HG02840 (cell line): ENCODE measurements around the gene LDAH.

Source experiments
- ATAC-seq: cut with Tn5 transposase; IDR thresholded peaks from one replicate; pipeline ENCODE4 v1.9.1; 2021; ENCODE audit warnings: mild to moderate bottlenecking, moderate library complexity, moderate number of reproducible peaks; ENCODE audit not compliant: unreplicated experiment, low FRiP score

The LDAH gene

GRCh38 chr2:20642055-20642971 lies 180.6 kb downstream of the LDAH start:
- peak; percentile 83 for ATAC-seq

- ATAC-seq: no peak
Measured at GRCh38 chr2:20641123-20641985, 181.5 kb downstream of the LDAH start.

GRCh38 chr2:20640411-20641122 lies 182.3 kb downstream of the LDAH start:
- no peak for ATAC-seq

- ATAC-seq: no peak
Measured at GRCh38 chr2:20638646-20639430, 184.1 kb downstream of the LDAH start.

- no peak for ATAC-seq
Measured at GRCh38 chr2:20638014-20638413, 184.9 kb downstream of the LDAH start.

GRCh38 chr2:20637147-20637546 lies 185.8 kb downstream of the LDAH start:
- no peak for ATAC-seq

- ATAC-seq: peak; percentile 53
Measured at GRCh38 chr2:20635675-20636584, 187.0 kb downstream of the LDAH start.

- ATAC-seq: no peak
Measured at GRCh38 chr2:20635113-20635510, 187.8 kb downstream of the LDAH start.

GRCh38 chr2:20634507-20635112 lies 188.3 kb downstream of the LDAH start:
- ATAC-seq: no peak
